Activated naive CD4-positive, alpha-beta T cell treated with anti-CD3 and anti-CD28 coated beads, Interleukin-2, amount 50 U/mL, for 72 hours (primary cell): ENCODE data around the gene TSPEAR. TPM values are rescaled to one million over a fixed set of nuclear protein-coding genes. Genes with fewer than 3 reads are reported as not detected.
"Not testable (repeated sequence)": the region's sequence is repeated elsewhere in the genome, so short reads cannot be mapped to it uniquely, and the experiment has no call there.

Source experiments
- ATAC-seq, 2 donors: fragments of 150-1000 bp; cut with Tn5 transposase; 2 replicates each; pipeline ENCODE4 v1.10.0; 2021; ENCODE audit warnings: mild to moderate bottlenecking in 2 of 2, moderate library complexity in 2 of 2
- DNase-seq, 2 donors: peaks; one replicate each; pipeline ENCODE4 v3.0.0; 2021 to 2022; ENCODE audit warnings: low spot score in 2 of 2
- H3K27ac Mint-ChIP-seq, 2 donors: one replicate each; pipeline ENCODE4 v1.8.0; 2022; ENCODE audit warnings: mild to moderate bottlenecking in 2 of 2, mixed read lengths in 2 of 2
- H3K36me3 Mint-ChIP-seq, 2 donors: one replicate each; pipeline ENCODE4 v1.8.0; 2022; ENCODE audit warnings: mixed read lengths in 2 of 2
- H3K9me3 Mint-ChIP-seq, 2 donors: one replicate each; pipeline ENCODE4 v1.8.0; 2022; ENCODE audit warnings: mixed read lengths in 2 of 2
- total RNA-seq, 2 donors: library from RNA; stranded (reverse); gene quantifications; one replicate each; pipeline ENCODE4 v1.2.3, GENCODE V29; 2022

TSPEAR gene
- total RNA-seq, 2 donors from 2014 or later: not detected

- not testable (repeated sequence) for ATAC-seq, H3K36me3 Mint-ChIP-seq
These were observed 119.6 kb downstream of the TSPEAR start for GRCh38 chr21:44591801-44592130.

GRCh38 chr21:44590897-44591800 is 120.2 kb downstream of the TSPEAR start:
- not testable (repeated sequence) for H3K27ac Mint-ChIP-seq, DNase-seq, H3K36me3 Mint-ChIP-seq, ATAC-seq, H3K9me3 Mint-ChIP-seq

More at GRCh38 chr21:44591801-44592130, 119.6 kb downstream of the TSPEAR start:
- not testable (repeated sequence) for H3K27ac Mint-ChIP-seq, H3K9me3 Mint-ChIP-seq, DNase-seq

- DNase-seq: no peak
- Mint-ChIP-seq H3K9me3 (no peaks in the 10 kb centered on the region), H3K36me3 (peaks cover 0 to 5% of the 10 kb centered on the region in 2 donors), H3K27ac (no peak overlapping the region)
- no peak for ATAC-seq
These were observed 121.1 kb downstream of the TSPEAR start for GRCh38 chr21:44590311-44590721.

- Mint-ChIP-seq H3K27ac (no peak overlapping the region), H3K36me3 (peaks cover 0 to 5% of the 10 kb centered on the region in 2 donors), H3K9me3 (no peaks in the 10 kb centered on the region)
- DNase-seq (no peak), ATAC-seq (no peak)
These were observed 121.6 kb downstream of the TSPEAR start for GRCh38 chr21:44589586-44590305.

GRCh38 chr21:44589094-44589493 is 122.3 kb downstream of the TSPEAR start:
- no peak for DNase-seq
- peaks cover 0 to 5% of the 10 kb centered on the region in 2 donors for H3K36me3 Mint-ChIP-seq
- H3K27ac Mint-ChIP-seq: no peak overlapping the region
- H3K9me3 Mint-ChIP-seq: no peaks in the 10 kb centered on the region
- no peak for ATAC-seq

- ATAC-seq (no peak), DNase-seq (no peak)
- Mint-ChIP-seq H3K36me3 (peaks cover 21 to 26% of the 10 kb centered on the region in 2 donors), H3K27ac (no peak overlapping the region), H3K9me3 (peaks cover 4 to 17% of the 10 kb centered on the region in 2 donors)
These were observed 125.5 kb downstream of the TSPEAR start for GRCh38 chr21:44585892-44586291.

DNA sequence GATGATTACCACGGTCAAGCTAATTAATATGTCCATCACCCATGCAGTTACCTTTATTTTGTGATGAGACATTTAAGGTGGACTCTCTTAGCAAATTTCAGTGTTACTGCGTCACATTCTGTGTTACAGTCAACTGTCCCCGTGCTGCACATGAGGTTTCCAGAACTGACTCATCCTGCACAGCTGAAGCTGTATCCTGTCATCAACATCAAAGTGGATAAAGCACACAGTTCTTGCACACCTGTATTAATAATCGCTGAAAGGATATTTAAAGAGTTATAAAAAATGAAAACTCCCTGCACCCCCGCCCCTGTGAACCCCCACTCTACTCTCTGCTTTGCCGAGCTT is 127.6 kb downstream of the TSPEAR start:
- Mint-ChIP-seq H3K36me3 (peaks cover 27 to 38% of the 10 kb centered on the region in 2 donors), H3K27ac (no peak overlapping the region), H3K9me3 (peaks cover 4 to 19% of the 10 kb centered on the region in 2 donors)
- DNase-seq (peak in 1 of 2 donors; percentile 40), ATAC-seq (peak; percentile 92 to 95)

GRCh38 chr21:44583089-44583799 is 128.1 kb downstream of the TSPEAR start:
- peaks cover 27 to 39% of the 10 kb centered on the region in 2 donors for H3K36me3 Mint-ChIP-seq
- DNase-seq: no peak
- peaks cover 4 to 19% of the 10 kb centered on the region in 2 donors for H3K9me3 Mint-ChIP-seq
- ATAC-seq: no peak
- no peak overlapping the region for H3K27ac Mint-ChIP-seq

DNA sequence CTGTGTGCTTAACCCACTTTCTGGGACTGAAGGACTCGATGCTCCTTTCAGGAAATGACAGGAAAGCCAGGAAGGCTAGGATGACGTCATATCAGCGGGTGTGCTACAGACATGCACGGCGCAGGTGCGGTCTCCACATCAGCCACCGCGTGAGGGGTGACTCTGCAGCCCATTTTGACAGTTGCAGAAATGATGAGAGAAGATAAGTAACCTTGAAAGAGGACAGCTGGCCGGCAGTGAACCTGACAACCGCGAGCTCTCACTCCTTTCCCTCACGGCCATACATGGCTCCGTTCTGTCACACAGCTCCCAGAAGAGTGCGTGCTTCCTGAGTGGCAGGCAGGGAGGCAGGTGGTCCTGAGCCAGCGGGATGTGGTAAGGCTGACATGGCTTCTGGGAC is 129.3 kb downstream of the TSPEAR start:
- Mint-ChIP-seq H3K9me3 (peaks cover 7 to 21% of the 10 kb centered on the region in 2 donors), H3K27ac (no peak overlapping the region), H3K36me3 (peaks cover 27 to 47% of the 10 kb centered on the region in 2 donors)
- DNase-seq: peak in 1 of 2 donors; percentile 46
- no peak for ATAC-seq

- H3K9me3 Mint-ChIP-seq: peaks cover 7 to 22% of the 10 kb centered on the region in 2 donors
- ATAC-seq (no peak), DNase-seq (no peak)
- H3K27ac Mint-ChIP-seq: no peak overlapping the region
- H3K36me3 Mint-ChIP-seq: peaks cover 27 to 53% of the 10 kb centered on the region in 2 donors
These were observed 130.2 kb downstream of the TSPEAR start for GRCh38 chr21:44581158-44581557.

DNA sequence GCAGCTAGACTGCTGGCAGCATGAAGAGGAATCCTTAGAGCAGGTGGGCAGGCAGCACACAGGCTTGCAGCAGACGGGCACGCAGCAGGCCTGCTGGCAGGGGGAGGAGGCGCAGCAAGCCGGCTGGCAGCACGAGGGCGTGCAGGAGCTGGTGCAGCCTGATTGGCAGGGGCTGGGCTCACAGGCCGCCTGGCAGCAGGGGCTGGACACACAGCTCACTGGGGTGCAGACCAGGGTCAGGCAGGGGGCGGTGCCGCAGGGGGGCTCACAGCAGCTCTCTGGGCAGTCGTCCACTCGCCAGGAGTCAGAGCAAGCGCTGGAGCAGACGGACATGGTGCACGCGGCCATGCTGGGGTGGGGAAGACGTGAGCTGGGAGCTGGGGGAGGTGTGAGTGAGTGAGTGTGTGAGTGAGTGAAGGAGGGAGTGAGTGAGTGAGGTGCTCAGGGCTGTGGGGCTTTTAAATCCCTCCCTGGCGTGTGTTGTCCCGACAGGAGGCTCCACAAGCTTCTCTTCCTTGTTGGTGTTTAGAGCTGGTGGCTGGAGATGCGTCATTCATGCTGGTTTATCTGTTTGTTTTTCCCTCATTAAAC is 131.0 kb downstream of the TSPEAR start, which contains the start of gene KRTAP10-5:
TSS of gene KRTAP10-5 (minus strand) at position 374 of the 591 bp plus-strand sequence. CDS start at position 348, 26 bp downstream.
- H3K36me3 Mint-ChIP-seq: peaks cover 22 to 58% of the 10 kb centered on the region in 2 donors
- not testable (repeated sequence) for DNase-seq, H3K27ac Mint-ChIP-seq, ATAC-seq
- peaks cover 7 to 22% of the 10 kb centered on the region in 2 donors for H3K9me3 Mint-ChIP-seq

DNA sequence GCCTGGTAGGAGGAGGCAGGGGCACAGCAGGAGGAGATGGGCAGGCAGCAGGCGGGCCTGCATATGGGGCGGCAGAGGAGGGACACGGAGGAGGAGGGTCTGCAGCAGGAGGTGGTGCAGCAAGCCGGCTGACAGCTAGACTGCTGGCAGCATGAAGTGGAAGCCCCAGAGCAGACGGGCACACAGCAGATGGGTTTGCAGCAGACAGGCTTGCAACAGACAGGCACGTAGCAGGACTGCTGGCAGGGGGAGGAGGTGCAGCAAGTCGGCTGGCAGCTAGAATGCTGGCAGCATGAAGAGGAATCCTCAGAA is 131.6 kb downstream of the TSPEAR start:
- H3K27ac Mint-ChIP-seq: no peak overlapping the region
- H3K9me3 Mint-ChIP-seq: peaks cover 7 to 22% of the 10 kb centered on the region in 2 donors
- ATAC-seq (no peak), DNase-seq (peak in 1 of 2 donors; percentile 44)
- peaks cover 22 to 58% of the 10 kb centered on the region in 2 donors for H3K36me3 Mint-ChIP-seq

DNA sequence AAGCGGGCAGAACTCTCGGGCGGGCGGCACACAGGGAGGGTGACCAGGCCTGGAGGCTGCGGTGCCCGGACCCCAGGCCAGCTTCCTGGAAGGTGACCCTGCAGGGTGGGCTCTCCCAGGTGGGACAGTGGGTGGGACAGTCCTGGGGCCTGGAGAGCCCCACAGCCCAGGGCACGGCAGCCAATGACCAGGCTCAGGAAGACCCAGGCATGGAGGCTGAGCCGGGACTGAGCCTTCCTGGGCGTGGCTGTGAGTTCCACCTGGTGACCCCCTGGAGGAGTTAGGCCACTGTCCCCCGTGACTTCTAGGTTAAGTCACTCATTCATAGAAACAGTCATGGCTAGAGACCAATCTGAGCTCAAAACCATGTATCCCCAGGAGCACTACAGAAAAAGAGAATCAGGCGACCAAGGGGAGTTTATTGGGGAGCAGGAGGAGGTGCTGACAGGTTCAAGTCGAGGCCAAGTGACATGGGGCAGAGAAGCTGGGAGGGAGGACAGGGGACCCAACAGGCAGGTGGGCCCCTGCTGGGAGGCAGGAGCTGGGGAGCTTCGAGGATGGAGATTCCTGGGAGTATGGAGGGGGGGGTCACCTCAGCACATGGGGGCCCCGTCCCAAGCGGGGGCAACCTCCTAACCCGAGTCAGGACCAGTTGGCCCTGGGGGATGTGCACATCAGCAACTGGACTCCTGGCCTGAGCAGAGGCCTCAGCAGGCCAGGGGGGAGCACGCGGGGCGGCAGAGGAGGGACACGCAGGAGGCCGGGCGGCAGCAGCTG is 132.1 kb downstream of the TSPEAR start:
- ATAC-seq (no peak), DNase-seq (no peak)
- Mint-ChIP-seq H3K9me3 (peaks cover 7 to 22% of the 10 kb centered on the region in 2 donors), H3K36me3 (peaks cover 22 to 58% of the 10 kb centered on the region in 2 donors), H3K27ac (no peak overlapping the region)

GRCh38 chr21:44578371-44579055 is 132.9 kb downstream of the TSPEAR start:
- Mint-ChIP-seq H3K36me3 (peaks cover 22 to 56% of the 10 kb centered on the region in 2 donors), H3K9me3 (peaks cover 7 to 22% of the 10 kb centered on the region in 2 donors), H3K27ac (no peak overlapping the region)
- DNase-seq (no peak), ATAC-seq (no peak)

DNA sequence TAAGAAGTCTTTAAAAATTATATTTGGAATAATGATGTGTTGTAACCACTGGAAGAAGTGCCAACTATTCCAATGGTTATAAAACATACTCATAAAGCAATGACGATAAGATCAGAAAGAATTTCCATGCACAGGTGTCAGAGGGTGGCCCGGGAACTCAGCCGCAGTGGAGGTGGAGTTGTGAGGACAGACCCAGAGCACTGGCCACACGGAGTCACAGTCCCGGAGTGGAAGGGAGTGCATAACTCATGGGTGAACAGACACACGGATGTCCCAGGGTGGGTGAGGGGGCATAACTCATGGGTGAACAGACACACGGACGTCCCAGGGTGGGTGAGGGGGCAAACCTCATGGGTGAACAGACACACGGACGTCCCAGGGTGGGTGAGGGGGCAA is 135.3 kb downstream of the TSPEAR start:
- ATAC-seq (no peak), DNase-seq (no peak)
- Mint-ChIP-seq H3K27ac (no peak overlapping the region), H3K36me3 (peaks cover 6 to 33% of the 10 kb centered on the region in 2 donors), H3K9me3 (peaks cover 3 to 10% of the 10 kb centered on the region in 2 donors)
